A673 (cell line): ENCODE measurements around the gene SPRR2E.

ENCODE experiments used
- CTCF ChIP-seq: fragments of 300-800, 200-600 bp; sonication (generic); conservative IDR thresholded peaks from 2 replicates; pipeline ENCODE4 v1.5.1; 2017; ENCODE audit warnings: low read depth, mild to moderate bottlenecking, antibody characterized with exemption, low read length, moderate library complexity, mixed read lengths
- EZH2 ChIP-seq: fragments of 200-600 bp; sonication (generic); IDR thresholded peaks from 2 replicates; pipeline ENCODE4 v1.6.1; 2017; ENCODE audit warnings: borderline replicate concordance, low read depth, mild to moderate bottlenecking, mixed read lengths, antibody characterized with exemption, low read length; ENCODE audit not compliant: poor library complexity, severe bottlenecking

- no peak for TF ChIP-seq CTCF
- TF ChIP-seq EZH2 = no peak
Measured at GRCh38 chr1:153125536-153125935, 31.2 kb upstream of the SPRR2E start.
